Limb (tissue), 2 donors: ENCODE results near the gene PSME2.

ENCODE experiments used
- DNase-seq, 2 donors: peaks; one replicate each; pipeline ENCODE4 v3.0.0-alpha.2; 2016; ENCODE audit errors: extremely low spot score in 2 of 2

Gene PSME2

GRCh38 chr14:24146453-24146977 lies at the start of gene PSME2:
PSME2 (minus strand) TSS chr14:24146610; CDS start chr14:24146581, 29 bp downstream.
- DNase-seq, result peak; percentile 94

- peak; percentile 85 to 92 for DNase-seq
These were observed 49.0 kb upstream of the PSME2 start, which contains the start of gene TM9SF1 for GRCh38 chr14:24195186-24196070. TM9SF1 (minus strand) TSS chr14:24195441; CDS start chr14:24195019, 422 bp downstream.

GRCh38 chr14:24194873-24195185 lies 48.4 kb upstream of the PSME2 start:
- no peak for DNase-seq

GRCh38 chr14:24194186-24194872 lies 47.9 kb upstream of the PSME2 start:
- no peak for DNase-seq

- no peak for DNase-seq
These were observed 46.5 kb upstream of the PSME2 start for GRCh38 chr14:24192933-24193332.

GRCh38 chr14:24190416-24190815 lies 44.0 kb upstream of the PSME2 start:
- no peak for DNase-seq

- DNase-seq, result no peak
These were observed 43.0 kb upstream of the PSME2 start for GRCh38 chr14:24189460-24189859.

GRCh38 chr14:24189059-24189375 lies 42.6 kb upstream of the PSME2 start:
- DNase-seq, result no peak

- peak; percentile 95 to 98 for DNase-seq
These were observed 42.0 kb upstream of the PSME2 start, which contains the start of gene IPO4 for GRCh38 chr14:24188251-24189058. IPO4 (minus strand) TSS chr14:24188816; CDS start chr14:24188787, 29 bp downstream.

GRCh38 chr14:24187539-24187915 lies 41.1 kb upstream of the PSME2 start:
- DNase-seq, result no peak

GRCh38 chr14:24186831-24187538 lies 40.6 kb upstream of the PSME2 start:
- no peak for DNase-seq

GRCh38 chr14:24185741-24186140 lies 39.3 kb upstream of the PSME2 start:
- DNase-seq, result no peak

- no peak for DNase-seq
These were observed 38.6 kb upstream of the PSME2 start for GRCh38 chr14:24185026-24185425.

- DNase-seq, result no peak
These were observed 37.9 kb upstream of the PSME2 start for GRCh38 chr14:24184104-24184970.

GRCh38 chr14:24183014-24183481 lies 36.6 kb upstream of the PSME2 start:
- no peak for DNase-seq

- no peak for DNase-seq
These were observed 35.9 kb upstream of the PSME2 start for GRCh38 chr14:24182110-24182882.

- no peak for DNase-seq
These were observed 35.1 kb upstream of the PSME2 start for GRCh38 chr14:24181371-24182077.

- DNase-seq, result no peak
These were observed 33.8 kb upstream of the PSME2 start for GRCh38 chr14:24179961-24180796.
